ENCODE results near the gene NTHL1.

Gene NTHL1

DNA sequence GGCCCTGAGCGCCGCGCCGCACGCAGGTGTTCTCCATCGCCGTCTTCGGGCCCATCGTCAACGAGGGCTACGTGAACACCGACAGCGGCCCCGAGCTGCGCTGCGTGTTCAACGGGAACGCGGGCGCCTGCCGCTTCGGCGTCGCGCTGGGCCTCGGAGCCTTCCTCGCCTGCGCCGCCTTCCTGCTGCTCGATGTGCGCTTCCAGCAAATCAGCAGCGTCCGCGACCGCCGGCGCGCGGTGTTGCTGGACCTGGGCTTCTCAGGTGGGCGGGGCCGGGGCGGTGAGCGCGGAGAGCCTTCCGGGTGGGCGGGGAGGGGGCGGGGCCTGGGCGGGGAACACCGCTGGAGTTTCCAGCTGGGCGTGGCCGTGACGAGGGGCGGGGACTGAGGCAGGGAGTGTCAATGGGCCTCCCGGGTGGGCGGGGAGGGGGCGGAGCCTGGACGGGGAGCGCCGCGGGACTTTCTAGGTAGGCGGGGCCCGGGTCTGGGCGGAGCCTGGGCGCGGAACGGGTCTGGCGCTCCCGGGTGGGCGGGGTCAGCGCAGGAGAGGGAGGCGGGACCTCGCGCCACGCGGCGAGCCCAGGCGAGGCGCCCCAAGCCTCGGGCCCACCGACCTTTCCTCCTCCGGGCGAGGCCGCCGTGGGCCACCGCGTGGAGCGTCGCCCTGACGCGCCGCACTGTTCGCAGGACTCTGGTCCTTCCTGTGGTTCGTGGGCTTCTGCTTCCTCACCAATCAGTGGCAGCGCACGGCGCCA is 55.5 kb downstream of the NTHL1 start:
- DNase-seq (ENCODE audit: low spot score): peak; percentile 40

DNA sequence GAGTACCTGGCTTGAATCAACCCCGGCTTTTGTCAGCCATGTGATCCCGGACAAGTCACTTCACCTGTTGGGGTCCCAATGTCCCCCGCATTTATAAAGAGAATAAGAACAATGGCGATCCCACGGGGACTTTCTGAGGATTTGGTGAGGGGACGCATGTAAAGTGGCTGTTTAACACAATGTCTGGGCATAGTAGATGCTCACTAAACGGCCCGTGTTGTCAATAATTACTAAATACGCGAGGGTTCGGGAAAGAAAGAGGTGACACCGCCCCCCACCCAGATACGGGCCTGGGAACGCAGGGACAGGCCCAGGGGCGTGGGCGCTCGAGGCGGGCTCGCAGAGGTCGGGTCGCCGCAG is 56.1 kb downstream of the NTHL1 start:
- no peak for DNase-seq (ENCODE audit: low spot score)

DNA sequence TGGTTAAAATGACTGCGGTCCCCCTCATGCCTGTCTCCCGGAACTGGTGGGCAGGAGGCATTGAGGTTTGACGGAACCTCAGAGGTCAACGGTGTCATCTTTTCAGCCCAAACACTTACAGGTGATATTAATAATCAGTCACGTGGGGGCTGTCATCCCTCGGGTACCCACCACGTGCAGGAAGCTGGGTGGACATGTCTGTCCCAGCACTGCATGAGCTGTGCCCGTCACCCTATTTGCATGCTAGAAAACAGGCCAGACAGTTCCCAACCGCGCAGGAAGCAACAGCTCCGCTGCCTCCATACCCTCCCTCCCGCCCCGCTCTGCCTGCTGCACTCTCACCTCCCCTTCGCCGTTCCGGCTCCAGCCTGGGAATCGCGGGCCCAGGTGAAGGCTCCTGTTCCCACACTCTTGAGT is 56.5 kb downstream of the NTHL1 start:
- DNase-seq (ENCODE audit: low spot score): no peak

DNA sequence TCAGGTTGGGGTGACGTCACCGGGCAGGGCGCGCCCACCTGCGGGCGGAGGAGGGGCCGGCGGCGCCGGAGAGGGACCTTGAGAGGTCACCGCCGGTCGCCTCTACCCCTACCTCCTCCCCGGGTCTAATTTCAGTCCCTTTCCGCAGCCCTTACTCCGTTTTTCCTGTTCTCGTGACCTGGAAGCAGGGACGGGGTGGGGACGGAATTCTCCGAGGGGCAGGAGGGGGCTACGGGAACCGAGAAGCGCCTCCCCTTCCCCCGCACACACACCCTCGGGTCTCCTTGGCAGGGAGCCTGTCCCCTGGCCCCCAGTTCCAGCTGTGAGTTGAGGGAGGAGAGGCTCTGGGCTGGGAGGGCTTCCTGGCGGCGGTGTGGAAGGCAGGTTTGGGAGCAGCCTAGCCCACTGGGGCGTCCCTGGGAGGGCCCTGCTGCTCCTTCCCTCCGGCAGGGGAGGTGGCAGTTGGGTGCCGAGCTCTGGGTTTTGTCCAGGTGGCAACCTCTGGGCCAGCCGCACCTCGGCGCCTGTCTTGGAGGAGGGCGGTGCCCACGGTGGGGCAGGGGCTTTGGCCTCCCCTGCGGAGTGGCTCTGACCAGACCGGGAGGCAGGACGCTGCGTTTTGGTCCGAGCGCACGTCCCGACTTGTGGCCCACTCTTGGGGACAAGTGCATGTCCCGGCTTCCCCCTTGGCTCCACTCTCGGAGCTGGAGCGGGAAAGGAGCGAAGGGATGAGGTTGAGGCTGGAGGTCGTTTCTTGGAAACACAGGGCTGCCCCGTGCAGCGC is 57.1 kb downstream of the NTHL1 start:
- DNase-seq (ENCODE audit: low spot score): no peak

DNA sequence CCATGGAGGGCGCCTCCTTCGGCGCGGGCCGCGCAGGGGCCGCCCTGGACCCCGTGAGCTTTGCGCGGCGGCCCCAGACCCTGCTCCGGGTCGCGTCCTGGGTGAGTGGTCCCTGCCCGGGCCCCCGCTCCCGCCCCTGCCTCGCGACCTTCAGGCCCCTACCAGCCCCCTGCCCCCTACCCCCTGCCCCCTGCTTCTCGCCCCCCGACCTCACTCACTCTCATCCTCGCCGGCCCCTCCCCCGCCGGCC is 57.6 kb downstream of the NTHL1 start:
- DNase-seq (ENCODE audit: low spot score): no peak
